H7 (cell line): ENCODE measurements around the gene LMAN2L. TPM values are rescaled to one million over a fixed set of nuclear protein-coding genes. Genes with fewer than 3 reads are reported as not detected.

Experiments
- DNase-seq: peaks from one replicate; pipeline ENCODE4 v3.0.0; 2012
- H3K27me3 ChIP-seq: 2 replicates; pipeline ENCODE4 v1.6.0; 2011; ENCODE audit warnings: mild to moderate bottlenecking, low read length; ENCODE audit not compliant: control insufficient read depth, insufficient read depth
- H3K36me3 ChIP-seq: replicated peaks from 2 replicates; pipeline ENCODE4 v1.5.1; 2011; ENCODE audit warnings: low read length; ENCODE audit not compliant: control insufficient read depth, insufficient read depth
- H3K4me3 ChIP-seq: 2 replicates; pipeline ENCODE4 v1.5.1; 2011; ENCODE audit warnings: low read depth, mild to moderate bottlenecking, control low read depth, low read length, moderate library complexity; ENCODE audit not compliant: insufficient read depth
- total RNA-seq: library from RNA; depleted of rRNA; stranded (reverse); fragments of >200 nt; shearing (Covaris generic); gene quantifications from 2 replicates; pipeline ENCODE4 v1.2.3, GENCODE V29; 2014

LMAN2L gene
- total RNA-seq, 1 experiment from 2014 or later: 22.5 TPM

DNA sequence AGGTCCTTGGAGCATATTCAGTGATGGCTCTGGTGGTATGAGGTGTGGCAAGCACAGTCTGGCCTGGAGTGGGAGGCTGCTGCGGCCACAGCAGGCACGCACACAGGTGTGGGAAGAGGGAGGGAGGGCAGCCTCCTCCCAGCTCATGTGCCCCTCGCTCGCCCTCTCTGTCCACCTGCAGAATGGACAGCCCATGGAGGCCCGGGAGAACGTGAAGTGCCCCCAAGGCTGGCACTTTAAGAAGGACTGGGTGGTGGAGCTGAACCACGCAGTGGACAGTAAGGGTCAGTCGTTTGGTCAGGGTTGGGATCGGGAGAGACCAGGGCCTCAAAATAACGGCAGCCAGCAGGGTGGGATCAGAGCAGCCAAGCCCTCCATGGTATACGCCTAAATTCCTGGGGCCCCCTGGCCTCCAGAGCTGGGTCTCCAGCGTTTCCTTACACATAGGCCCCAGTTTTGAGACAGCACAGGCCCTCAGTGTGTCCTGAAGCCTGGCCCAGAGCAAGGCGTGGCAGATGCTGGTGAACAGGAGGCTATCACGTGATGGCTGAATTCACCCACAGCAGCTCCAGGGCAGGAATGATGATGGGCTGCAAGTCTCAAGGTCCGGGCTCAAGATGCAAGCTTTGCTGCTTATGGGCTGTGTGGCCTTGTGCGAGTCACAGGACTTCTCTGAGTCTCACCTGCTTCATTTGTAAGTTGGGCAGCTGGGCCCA lies 49.4 kb downstream of the LMAN2L start:
- H3K36me3 ChIP-seq: no peaks in the 10 kb centered on the region

GRCh38 chr2:96689431-96689991 lies 50.4 kb downstream of the LMAN2L start:
- peak; percentile 51 for DNase-seq
- Histone ChIP-seq H3K36me3 (no peaks in the 10 kb centered on the region), H3K27me3 (no peaks in the 10 kb centered on the region), H3K4me3 (no peak overlapping the region)

More for the DNA sequence above, 49.4 kb downstream of the LMAN2L start:
- DNase-seq: peak; percentile 50
- Histone ChIP-seq H3K27me3 (no peaks in the 10 kb centered on the region), H3K4me3 (no peak overlapping the region)

- DNase-seq: peak; percentile 51
- Histone ChIP-seq H3K4me3 (no peak overlapping the region), H3K36me3 (no peaks in the 10 kb centered on the region)
These were observed 51.0 kb downstream of the LMAN2L start for GRCh38 chr2:96688649-96689430.

GRCh38 chr2:96687711-96688640 lies 51.9 kb downstream of the LMAN2L start:
- Histone ChIP-seq H3K4me3 (no peak overlapping the region), H3K36me3 (no peaks in the 10 kb centered on the region), H3K27me3 (no peaks in the 10 kb centered on the region)
- DNase-seq: peak; percentile 61

More at GRCh38 chr2:96688649-96689430, 51.0 kb downstream of the LMAN2L start:
- no peaks in the 10 kb centered on the region for H3K27me3 ChIP-seq

- Histone ChIP-seq H3K4me3 (no peak overlapping the region), H3K36me3 (no peaks in the 10 kb centered on the region), H3K27me3 (no peaks in the 10 kb centered on the region)
- no peak for DNase-seq
These were observed 52.6 kb downstream of the LMAN2L start for GRCh38 chr2:96687266-96687665.

DNA sequence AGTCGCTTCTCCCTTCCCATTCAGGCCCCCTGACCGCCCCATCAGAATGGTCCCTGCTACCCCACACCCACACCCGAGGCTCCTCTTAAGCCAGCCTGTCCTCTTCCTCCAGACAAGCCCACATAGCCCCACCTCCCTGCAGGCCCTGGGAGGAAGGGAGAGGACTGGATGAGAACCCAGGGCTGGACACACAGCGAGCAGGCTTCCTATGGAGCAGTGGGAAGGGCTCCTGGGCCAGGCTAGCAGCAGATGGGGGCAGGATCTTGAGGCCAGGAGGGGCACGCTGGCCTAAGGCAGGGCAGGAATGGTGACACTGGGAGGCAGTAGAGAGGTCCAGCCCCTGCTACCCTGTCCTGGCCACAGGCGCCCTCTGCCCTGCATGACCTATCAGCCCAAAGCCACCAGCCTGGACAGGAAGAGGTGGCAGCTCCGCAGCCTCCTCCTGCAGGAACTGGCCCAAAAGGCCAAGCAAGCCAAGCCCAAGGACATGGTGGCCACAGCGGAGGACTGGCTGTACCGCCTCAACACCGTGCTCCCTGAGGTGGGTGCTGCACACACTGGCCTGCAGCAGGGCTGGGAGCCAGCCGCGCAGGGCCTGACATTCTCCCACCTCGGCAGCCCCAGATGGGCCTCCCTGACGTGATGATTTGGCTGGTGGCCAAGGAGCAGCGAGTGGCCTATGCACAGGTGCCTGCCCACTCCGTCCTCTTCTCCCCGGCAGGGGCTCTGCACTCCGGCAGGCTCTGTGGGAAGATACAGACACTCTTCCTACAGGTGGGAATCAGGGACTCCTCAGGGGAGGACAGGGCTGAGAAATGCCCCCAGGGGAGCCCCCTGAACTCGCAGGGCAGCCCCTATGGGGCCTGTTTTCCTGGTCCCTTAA lies 54.0 kb downstream of the LMAN2L start:
- Histone ChIP-seq H3K4me3 (no peak overlapping the region), H3K36me3 (no peaks in the 10 kb centered on the region), H3K27me3 (no peaks in the 10 kb centered on the region)
- peak; percentile 85 for DNase-seq

DNA sequence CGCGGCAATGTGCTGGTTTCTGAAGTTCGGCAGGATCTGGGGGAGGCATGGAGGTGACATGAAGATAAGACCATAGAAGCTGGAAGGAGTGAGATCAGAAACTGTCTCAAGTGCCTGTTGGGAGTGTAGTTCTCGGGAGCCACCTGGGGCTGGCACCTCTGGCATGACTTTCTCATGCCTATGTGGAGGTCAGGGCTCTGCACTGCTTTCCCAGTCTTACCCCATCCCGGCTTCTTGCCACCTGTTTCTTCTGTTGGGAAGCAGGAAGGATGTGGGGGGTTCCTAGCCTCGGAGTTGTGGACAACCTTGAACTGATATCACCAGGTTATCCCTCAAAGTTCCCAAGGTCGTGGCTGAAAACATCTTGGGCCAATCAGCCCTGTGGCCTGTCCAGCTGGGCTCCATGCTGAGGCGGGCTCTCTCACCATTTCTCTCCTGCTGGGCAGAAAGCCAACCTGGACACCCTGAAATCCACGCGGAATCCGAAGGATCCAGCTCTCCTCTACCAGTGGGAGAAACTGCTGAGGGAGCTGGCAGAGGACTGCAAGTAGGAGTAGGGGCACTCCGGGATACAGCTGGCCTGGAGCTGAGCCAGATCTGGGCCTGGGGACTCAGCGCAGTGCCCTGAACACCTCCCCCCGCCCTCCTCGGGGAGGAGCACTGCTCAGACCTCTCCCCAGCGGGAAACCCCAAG lies 54.8 kb downstream of the LMAN2L start:
- DNase-seq: no peak
- Histone ChIP-seq H3K27me3 (no peaks in the 10 kb centered on the region), H3K4me3 (no peak overlapping the region), H3K36me3 (no peaks in the 10 kb centered on the region)

- DNase-seq: no peak
- no peak overlapping the region for H3K4me3 ChIP-seq
These were observed 55.7 kb downstream of the LMAN2L start for GRCh38 chr2:96683972-96684820.

DNA sequence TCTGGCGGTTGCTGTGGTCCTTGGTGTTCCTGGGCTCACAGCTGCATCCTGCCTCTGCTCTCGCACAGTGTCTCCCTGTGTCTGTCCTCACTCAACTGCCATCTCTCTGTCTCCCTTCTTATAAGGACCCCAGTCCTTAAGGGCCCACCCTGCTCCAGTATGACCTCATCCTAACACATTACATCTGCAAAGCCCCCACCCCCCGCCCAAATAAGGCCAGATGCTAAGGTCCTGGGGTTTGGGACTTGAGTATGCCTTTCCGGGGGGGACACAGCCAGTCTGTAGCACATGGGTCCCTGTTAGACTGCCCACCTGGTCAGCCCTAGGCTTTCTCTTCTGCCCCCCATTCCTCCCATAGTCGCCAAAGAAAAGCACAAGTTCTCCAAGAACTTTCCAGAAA lies 56.6 kb downstream of the LMAN2L start:
- H3K27me3 ChIP-seq: no peaks in the 10 kb centered on the region
- no peak overlapping the region for H3K4me3 ChIP-seq
- DNase-seq: no peak
- H3K36me3 ChIP-seq: no peaks in the 10 kb centered on the region

More at GRCh38 chr2:96683972-96684820, 55.7 kb downstream of the LMAN2L start:
- no peaks in the 10 kb centered on the region for H3K36me3 ChIP-seq
- H3K27me3 ChIP-seq: no peaks in the 10 kb centered on the region

DNA sequence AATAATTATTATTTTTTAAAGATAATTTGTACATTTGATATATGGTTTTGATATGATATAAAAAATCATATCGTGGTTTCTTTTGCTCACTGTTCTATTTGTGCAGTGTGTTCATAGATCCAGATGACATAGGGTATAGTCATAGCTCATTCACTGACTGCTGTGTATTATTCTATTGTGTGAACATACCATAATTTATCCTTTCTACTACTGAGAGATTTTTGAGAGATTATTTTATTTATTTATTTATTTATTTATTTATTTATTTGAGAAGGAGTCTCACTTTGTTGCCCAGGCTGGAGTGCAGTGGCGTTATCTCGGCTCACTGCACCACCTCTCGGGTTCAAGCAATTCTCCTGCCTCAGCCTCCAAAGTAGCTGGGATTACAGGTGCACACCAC lies 58.3 kb downstream of the LMAN2L start:
- no peak for DNase-seq
- H3K27me3 ChIP-seq: no peaks in the 10 kb centered on the region
- H3K4me3 ChIP-seq: no peak overlapping the region
- H3K36me3 ChIP-seq: no peaks in the 10 kb centered on the region

- H3K36me3 ChIP-seq: no peaks in the 10 kb centered on the region
- no peaks in the 10 kb centered on the region for H3K27me3 ChIP-seq
- no peak for DNase-seq
- no peak overlapping the region for H3K4me3 ChIP-seq
These were observed 59.2 kb downstream of the LMAN2L start for GRCh38 chr2:96680561-96681141.

DNA sequence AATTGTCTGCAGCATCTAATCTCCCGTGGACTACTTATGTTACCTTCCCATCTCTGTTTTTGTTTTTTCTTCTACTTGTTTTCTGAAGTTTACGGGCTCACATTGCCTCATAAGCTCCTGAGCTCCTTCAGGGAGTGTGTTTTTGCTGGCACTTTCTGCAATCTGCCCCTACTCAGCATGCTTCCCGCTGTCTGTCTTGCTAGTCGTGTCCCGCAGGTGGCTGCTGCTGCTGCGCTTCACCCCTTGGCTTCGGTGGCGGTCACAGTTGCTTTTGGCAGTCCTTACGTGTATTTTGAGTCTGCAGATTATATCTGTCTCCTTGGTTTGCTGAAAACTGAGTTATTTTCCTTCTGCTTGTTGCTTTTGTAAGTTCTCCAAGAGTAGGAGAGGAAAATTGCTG lies 60.0 kb downstream of the LMAN2L start:
- H3K4me3 ChIP-seq: no peak overlapping the region
- DNase-seq: peak; percentile 66
- no peaks in the 10 kb centered on the region for H3K36me3 ChIP-seq
- H3K27me3 ChIP-seq: no peaks in the 10 kb centered on the region
